Tibial nerve (tissue), 3 donors: ENCODE measurements around the gene DZIP1.

Experiments used
- POLR2A ChIP-seq, 2 donors: fragments of 450-650 bp; IDR thresholded peaks; one replicate each; pipeline ENCODE4 v1.6.1; 2017; ENCODE audit warnings: antibody characterized with exemption in 2 of 2, mild to moderate bottlenecking in 2 of 2, moderate library complexity in 2 of 2
- TF ChIP-seq, protein P1 (sequence below), 5 experiments: fragments of 200-600 bp in 3 of 5; fragments of 450-650 bp in 2 of 5; sonication (generic) in 3 of 5; IDR thresholded peaks; one replicate each; pipeline ENCODE4 v1.5.1; 2016 to 2019; ENCODE audit warnings: antibody characterized with exemption in 5 of 5, mild to moderate bottlenecking in 3 of 5, moderate library complexity in 2 of 5

- TF ChIP-seq, protein P1, sequence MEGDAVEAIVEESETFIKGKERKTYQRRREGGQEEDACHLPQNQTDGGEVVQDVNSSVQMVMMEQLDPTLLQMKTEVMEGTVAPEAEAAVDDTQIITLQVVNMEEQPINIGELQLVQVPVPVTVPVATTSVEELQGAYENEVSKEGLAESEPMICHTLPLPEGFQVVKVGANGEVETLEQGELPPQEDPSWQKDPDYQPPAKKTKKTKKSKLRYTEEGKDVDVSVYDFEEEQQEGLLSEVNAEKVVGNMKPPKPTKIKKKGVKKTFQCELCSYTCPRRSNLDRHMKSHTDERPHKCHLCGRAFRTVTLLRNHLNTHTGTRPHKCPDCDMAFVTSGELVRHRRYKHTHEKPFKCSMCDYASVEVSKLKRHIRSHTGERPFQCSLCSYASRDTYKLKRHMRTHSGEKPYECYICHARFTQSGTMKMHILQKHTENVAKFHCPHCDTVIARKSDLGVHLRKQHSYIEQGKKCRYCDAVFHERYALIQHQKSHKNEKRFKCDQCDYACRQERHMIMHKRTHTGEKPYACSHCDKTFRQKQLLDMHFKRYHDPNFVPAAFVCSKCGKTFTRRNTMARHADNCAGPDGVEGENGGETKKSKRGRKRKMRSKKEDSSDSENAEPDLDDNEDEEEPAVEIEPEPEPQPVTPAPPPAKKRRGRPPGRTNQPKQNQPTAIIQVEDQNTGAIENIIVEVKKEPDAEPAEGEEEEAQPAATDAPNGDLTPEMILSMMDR (IDR thresholded peaks at IDR 0.05) = no peak
- TF ChIP-seq POLR2A (IDR thresholded peaks at IDR 0.05) = no peak
These were observed 79.7 kb downstream of the DZIP1 start for GRCh38 chr13:95564733-95565291.
